Measurements from ENCODE around the gene MON1B. TPM values are rescaled to one million over a fixed set of nuclear protein-coding genes. Genes with fewer than 3 reads are reported as not detected.

Gene MON1B
- total and polyA plus RNA-seq, 2 of the 13 experiments (the other 11 are each of a cell fraction or from before 2014, with no cell fraction given) = 13.4 to 15.6 TPM

DNA sequence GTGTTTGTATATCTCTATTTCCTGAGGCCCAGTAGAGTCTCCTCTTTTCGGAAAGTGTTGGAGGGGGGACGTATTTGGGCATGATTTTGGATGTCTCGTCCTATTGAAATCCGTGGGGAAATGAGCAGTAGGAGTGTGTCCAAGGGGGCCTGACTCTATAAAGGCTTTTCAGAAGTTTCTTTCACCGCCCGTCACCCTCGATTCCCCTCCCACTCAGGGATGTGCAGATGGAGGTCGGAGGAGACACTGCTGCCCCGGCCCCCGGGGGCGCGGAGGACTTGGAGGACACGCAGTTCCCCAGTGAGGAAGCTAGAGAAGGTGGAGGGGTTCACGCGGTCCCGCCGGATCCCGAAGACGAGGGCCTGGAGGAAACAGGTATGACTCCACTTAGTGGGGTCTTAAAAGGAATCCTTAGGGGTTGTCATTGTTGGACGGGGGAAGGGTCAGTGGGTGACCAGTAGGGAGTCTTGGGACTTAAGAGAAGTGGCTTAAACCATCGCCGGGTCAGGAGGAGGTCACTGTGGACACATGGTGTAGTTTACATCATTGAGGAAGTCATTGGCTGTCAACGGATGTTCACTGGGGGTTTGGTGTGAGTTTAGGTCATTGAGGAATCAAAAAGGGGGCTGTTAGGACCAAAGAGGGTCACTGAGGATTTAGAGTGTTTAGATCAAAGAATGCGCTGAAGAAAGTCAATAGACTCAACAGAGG lies 424 bp downstream of the MON1B start (continued):
- TF ChIP-seq NR2C2 (CRISPR knock-in tag; IDR thresholded peaks at IDR 0.05; ENCODE audit: borderline replicate concordance) (0 out of 2 replicates have a peak, but pooled peaks have one; percentile 7), ZNF720 (CRISPR knock-in tag; IDR thresholded peaks at IDR 0.05) (no peak), ATAD3A (CRISPR knock-in tag; IDR thresholded peaks at IDR 0.05) (no peak), ZNF746 (CRISPR knock-in tag; IDR thresholded peaks at IDR 0.05) (no peak), NAIF1 (CRISPR knock-in tag; IDR thresholded peaks at IDR 0.05; ENCODE audit: borderline replicate concordance) (no peak), JUN (CRISPR knock-in tag; IDR thresholded peaks at IDR 0.05) (no peak), GABPB1 (CRISPR knock-in tag; IDR thresholded peaks at IDR 0.05) (no peak), ZFX (CRISPR knock-in tag; IDR thresholded peaks at IDR 0.05; ENCODE audit: low read depth) (no peak)
- TF ChIP-seq, protein P1, sequence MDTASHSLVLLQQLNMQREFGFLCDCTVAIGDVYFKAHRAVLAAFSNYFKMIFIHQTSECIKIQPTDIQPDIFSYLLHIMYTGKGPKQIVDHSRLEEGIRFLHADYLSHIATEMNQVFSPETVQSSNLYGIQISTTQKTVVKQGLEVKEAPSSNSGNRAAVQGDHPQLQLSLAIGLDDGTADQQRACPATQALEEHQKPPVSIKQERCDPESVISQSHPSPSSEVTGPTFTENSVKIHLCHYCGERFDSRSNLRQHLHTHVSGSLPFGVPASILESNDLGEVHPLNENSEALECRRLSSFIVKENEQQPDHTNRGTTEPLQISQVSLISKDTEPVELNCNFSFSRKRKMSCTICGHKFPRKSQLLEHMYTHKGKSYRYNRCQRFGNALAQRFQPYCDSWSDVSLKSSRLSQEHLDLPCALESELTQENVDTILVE (CRISPR knock-in tag; IDR thresholded peaks at IDR 0.05) = no peak
- TF ChIP-seq, protein P2, sequence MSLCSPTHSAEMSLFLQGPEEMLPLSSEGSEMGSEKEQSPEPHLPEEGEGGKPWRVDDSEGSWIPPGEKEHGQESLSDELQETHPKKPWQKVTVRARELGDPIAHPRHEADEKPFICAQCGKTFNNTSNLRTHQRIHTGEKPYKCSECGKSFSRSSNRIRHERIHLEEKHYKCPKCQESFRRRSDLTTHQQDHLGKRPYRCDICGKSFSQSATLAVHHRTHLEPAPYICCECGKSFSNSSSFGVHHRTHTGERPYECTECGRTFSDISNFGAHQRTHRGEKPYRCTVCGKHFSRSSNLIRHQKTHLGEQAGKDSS (CRISPR knock-in tag; IDR thresholded peaks at IDR 0.05; ENCODE audit: borderline replicate concordance, low read depth) = 0 out of 2 replicates have a peak, but pooled peaks have one; percentile 4
- TF ChIP-seq, protein P3, sequence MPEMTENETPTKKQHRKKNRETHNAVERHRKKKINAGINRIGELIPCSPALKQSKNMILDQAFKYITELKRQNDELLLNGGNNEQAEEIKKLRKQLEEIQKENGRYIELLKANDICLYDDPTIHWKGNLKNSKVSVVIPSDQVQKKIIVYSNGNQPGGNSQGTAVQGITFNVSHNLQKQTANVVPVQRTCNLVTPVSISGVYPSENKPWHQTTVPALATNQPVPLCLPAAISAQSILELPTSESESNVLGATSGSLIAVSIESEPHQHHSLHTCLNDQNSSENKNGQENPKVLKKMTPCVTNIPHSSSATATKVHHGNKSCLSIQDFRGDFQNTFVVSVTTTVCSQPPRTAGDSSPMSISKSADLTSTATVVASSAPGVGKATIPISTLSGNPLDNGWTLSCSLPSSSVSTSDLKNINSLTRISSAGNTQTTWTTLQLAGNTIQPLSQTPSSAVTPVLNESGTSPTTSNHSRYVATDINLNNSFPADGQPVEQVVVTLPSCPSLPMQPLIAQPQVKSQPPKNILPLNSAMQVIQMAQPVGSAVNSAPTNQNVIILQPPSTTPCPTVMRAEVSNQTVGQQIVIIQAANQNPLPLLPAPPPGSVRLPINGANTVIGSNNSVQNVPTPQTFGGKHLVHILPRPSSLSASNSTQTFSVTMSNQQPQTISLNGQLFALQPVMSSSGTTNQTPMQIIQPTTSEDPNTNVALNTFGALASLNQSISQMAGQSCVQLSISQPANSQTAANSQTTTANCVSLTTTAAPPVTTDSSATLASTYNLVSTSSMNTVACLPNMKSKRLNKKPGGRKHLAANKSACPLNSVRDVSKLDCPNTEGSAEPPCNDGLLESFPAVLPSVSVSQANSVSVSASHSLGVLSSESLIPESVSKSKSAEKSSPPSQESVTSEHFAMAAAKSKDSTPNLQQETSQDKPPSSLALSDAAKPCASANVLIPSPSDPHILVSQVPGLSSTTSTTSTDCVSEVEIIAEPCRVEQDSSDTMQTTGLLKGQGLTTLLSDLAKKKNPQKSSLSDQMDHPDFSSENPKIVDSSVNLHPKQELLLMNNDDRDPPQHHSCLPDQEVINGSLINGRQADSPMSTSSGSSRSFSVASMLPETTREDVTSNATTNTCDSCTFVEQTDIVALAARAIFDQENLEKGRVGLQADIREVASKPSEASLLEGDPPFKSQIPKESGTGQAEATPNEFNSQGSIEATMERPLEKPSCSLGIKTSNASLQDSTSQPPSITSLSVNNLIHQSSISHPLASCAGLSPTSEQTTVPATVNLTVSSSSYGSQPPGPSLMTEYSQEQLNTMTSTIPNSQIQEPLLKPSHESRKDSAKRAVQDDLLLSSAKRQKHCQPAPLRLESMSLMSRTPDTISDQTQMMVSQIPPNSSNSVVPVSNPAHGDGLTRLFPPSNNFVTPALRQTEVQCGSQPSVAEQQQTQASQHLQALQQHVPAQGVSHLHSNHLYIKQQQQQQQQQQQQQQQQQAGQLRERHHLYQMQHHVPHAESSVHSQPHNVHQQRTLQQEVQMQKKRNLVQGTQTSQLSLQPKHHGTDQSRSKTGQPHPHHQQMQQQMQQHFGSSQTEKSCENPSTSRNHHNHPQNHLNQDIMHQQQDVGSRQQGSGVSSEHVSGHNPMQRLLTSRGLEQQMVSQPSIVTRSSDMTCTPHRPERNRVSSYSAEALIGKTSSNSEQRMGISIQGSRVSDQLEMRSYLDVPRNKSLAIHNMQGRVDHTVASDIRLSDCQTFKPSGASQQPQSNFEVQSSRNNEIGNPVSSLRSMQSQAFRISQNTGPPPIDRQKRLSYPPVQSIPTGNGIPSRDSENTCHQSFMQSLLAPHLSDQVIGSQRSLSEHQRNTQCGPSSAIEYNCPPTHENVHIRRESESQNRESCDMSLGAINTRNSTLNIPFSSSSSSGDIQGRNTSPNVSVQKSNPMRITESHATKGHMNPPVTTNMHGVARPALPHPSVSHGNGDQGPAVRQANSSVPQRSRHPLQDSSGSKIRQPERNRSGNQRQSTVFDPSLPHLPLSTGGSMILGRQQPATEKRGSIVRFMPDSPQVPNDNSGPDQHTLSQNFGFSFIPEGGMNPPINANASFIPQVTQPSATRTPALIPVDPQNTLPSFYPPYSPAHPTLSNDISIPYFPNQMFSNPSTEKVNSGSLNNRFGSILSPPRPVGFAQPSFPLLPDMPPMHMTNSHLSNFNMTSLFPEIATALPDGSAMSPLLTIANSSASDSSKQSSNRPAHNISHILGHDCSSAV (CRISPR knock-in tag; IDR thresholded peaks at IDR 0.05; ENCODE audit: borderline replicate concordance) = no peak
- TF ChIP-seq, protein P4, sequence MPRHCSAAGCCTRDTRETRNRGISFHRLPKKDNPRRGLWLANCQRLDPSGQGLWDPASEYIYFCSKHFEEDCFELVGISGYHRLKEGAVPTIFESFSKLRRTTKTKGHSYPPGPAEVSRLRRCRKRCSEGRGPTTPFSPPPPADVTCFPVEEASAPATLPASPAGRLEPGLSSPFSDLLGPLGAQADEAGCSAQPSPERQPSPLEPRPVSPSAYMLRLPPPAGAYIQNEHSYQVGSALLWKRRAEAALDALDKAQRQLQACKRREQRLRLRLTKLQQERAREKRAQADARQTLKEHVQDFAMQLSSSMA (CRISPR knock-in tag; IDR thresholded peaks at IDR 0.05) = peak; percentile 8; the same call in 1 of the 2 replicates
- TF ChIP-seq, protein P5, sequence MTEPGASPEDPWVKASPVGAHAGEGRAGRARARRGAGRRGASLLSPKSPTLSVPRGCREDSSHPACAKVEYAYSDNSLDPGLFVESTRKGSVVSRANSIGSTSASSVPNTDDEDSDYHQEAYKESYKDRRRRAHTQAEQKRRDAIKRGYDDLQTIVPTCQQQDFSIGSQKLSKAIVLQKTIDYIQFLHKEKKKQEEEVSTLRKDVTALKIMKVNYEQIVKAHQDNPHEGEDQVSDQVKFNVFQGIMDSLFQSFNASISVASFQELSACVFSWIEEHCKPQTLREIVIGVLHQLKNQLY (CRISPR knock-in tag; IDR thresholded peaks at IDR 0.05) = no peak
- TF ChIP-seq, protein P6, sequence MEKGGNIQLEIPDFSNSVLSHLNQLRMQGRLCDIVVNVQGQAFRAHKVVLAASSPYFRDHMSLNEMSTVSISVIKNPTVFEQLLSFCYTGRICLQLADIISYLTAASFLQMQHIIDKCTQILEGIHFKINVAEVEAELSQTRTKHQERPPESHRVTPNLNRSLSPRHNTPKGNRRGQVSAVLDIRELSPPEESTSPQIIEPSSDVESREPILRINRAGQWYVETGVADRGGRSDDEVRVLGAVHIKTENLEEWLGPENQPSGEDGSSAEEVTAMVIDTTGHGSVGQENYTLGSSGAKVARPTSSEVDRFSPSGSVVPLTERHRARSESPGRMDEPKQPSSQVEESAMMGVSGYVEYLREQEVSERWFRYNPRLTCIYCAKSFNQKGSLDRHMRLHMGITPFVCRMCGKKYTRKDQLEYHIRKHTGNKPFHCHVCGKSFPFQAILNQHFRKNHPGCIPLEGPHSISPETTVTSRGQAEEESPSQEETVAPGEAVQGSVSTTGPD (CRISPR knock-in tag; IDR thresholded peaks at IDR 0.05) = peak; percentile 43; the same call in 1 of the 2 replicates
